Activated CD8-positive, alpha-beta T cell treated with anti-CD3 and anti-CD28 coated beads for 36 hours (primary cell): Measurements from ENCODE around the gene COL4A1. TPM values are rescaled to one million over a fixed set of nuclear protein-coding genes. Genes with fewer than 3 reads are reported as not detected.

Source experiments
- ATAC-seq: fragments of 200-7000 bp; cut with Tn5 transposase; one replicate; pipeline ENCODE4 v1.10.0; 2021; ENCODE audit warnings: mild to moderate bottlenecking, moderate library complexity
- CTCF ChIA-PET: fragments of 350-600 bp; sonication (Branson Sonifier 250); formaldehyde crosslinking; loops from one replicate; lab custom pipeline; 2021; ENCODE audit warnings: antibody characterized with exemption; lab: Charles Lee
- POLR2A ChIA-PET: fragments of 350-600 bp; sonication (Branson Sonifier 250); formaldehyde crosslinking; loops from one replicate; lab custom pipeline; 2021; ENCODE audit warnings: antibody characterized with exemption; lab: Charles Lee
- DNase-seq: peaks from one replicate; pipeline ENCODE4 v3.0.0-alpha.2; 2020
- H3K27ac Mint-ChIP-seq: one replicate; pipeline ENCODE4 v1.8.0; 2021; ENCODE audit warnings: mild to moderate bottlenecking, mixed read lengths
- H3K27me3 Mint-ChIP-seq: one replicate; pipeline ENCODE4 v1.8.0; 2021; ENCODE audit warnings: mixed read lengths
- H3K36me3 Mint-ChIP-seq: one replicate; pipeline ENCODE4 v1.8.0; 2021; ENCODE audit warnings: low read depth, mixed read lengths
- H3K4me1 Mint-ChIP-seq: one replicate; pipeline ENCODE4 v1.8.0; 2021; ENCODE audit warnings: low read depth, mixed read lengths
- H3K4me3 Mint-ChIP-seq: one replicate; pipeline ENCODE4 v1.8.0; 2021; ENCODE audit warnings: mild to moderate bottlenecking, moderate library complexity, mixed read lengths
- H3K9me3 Mint-ChIP-seq: one replicate; pipeline ENCODE4 v1.8.0; 2021; ENCODE audit warnings: mixed read lengths
- CTCF ChIP-seq: fragments of 200-600 bp; IDR thresholded peaks from one replicate; pipeline ENCODE4 v1.8.0; 2022; ENCODE audit warnings: antibody characterized with exemption, mild to moderate bottlenecking
- intact Hi-C: fragments of 100-400 bp; cut with micrococcal nuclease; formaldehyde crosslinking; loops from one replicate; pipeline ENCODE4 v1.10.0; 2022
- total RNA-seq, 2 experiments: library from RNA; stranded (reverse); gene quantifications; one replicate each; pipeline ENCODE4 v1.2.3, GENCODE V29; 2021

COL4A1 gene
- total RNA-seq, 2 experiments from 2014 or later, result not detected

GRCh38 chr13:110150384-110151101, 156.4 kb downstream of the COL4A1 start:
- H3K27ac Mint-ChIP-seq, result no peak overlapping the region
- H3K4me1 Mint-ChIP-seq, result no peaks in the 10 kb centered on the region
- H3K36me3 Mint-ChIP-seq, result no peaks in the 10 kb centered on the region
- POLR2A ChIA-PET, result no interaction called here
- TF ChIP-seq CTCF, result no peak
- H3K27me3 Mint-ChIP-seq, result peaks cover 1% of the 10 kb centered on the region
- no peak for ATAC-seq
- intact Hi-C loops, result no loop called here
- no peaks in the 10 kb centered on the region for H3K9me3 Mint-ChIP-seq
- no peak overlapping the region for H3K4me3 Mint-ChIP-seq
- CTCF ChIA-PET, result no interaction called here
- DNase-seq, result no peak

- no peak for ATAC-seq
- Mint-ChIP-seq H3K27me3 (peaks cover 1% of the 10 kb centered on the region), H3K36me3 (no peaks in the 10 kb centered on the region), H3K9me3 (no peaks in the 10 kb centered on the region), H3K4me3 (no peak overlapping the region), H3K27ac (no peak overlapping the region), H3K4me1 (no peaks in the 10 kb centered on the region)
- DNase-seq, result no peak
- CTCF ChIA-PET, result interaction anchor here (1.2 kb wide), 1 partner anchor 30 kb away, joined by 3 read pairs; no protein-coding TSS in a partner anchor
- no peak for TF ChIP-seq CTCF
- intact Hi-C loops, result no loop called here
- POLR2A ChIA-PET, result no interaction called here
These were observed 157.9 kb downstream of the COL4A1 start for GRCh38 chr13:110149036-110149435.

- ATAC-seq (no peak), DNase-seq (no peak)
- CTCF ChIA-PET, result no interaction called here
- intact Hi-C loops, result no loop called here
- Mint-ChIP-seq H3K4me1 (peaks cover 10% of the 10 kb centered on the region), H3K4me3 (no peak overlapping the region), H3K36me3 (no peaks in the 10 kb centered on the region), H3K27ac (no peak overlapping the region), H3K9me3 (peaks cover 8% of the 10 kb centered on the region), H3K27me3 (peaks cover 33% of the 10 kb centered on the region)
- TF ChIP-seq CTCF, result no peak
- POLR2A ChIA-PET, result no interaction called here
These were observed 166.9 kb downstream of the COL4A1 start for GRCh38 chr13:110140099-110140498.

GRCh38 chr13:110138700-110139036, 168.3 kb downstream of the COL4A1 start:
- TF ChIP-seq CTCF, result no peak
- H3K9me3 Mint-ChIP-seq, result peaks cover 8% of the 10 kb centered on the region
- peaks cover 10% of the 10 kb centered on the region for H3K4me1 Mint-ChIP-seq
- no peak overlapping the region for H3K27ac Mint-ChIP-seq
- DNase-seq, result no peak
- CTCF ChIA-PET, result no interaction called here
- H3K27me3 Mint-ChIP-seq, result peaks cover 42% of the 10 kb centered on the region
- peak overlapping the region; percentile 29 for H3K4me3 Mint-ChIP-seq
- H3K36me3 Mint-ChIP-seq, result no peaks in the 10 kb centered on the region
- POLR2A ChIA-PET, result no interaction called here
- intact Hi-C loops, result no loop called here
- no peak for ATAC-seq

- DNase-seq, result peak; percentile 86
- Mint-ChIP-seq H3K4me3 (peak overlapping the region; percentile 66), H3K27me3 (peaks cover 42% of the 10 kb centered on the region), H3K4me1 (peaks cover 10% of the 10 kb centered on the region), H3K27ac (peak overlapping the region; percentile 73), H3K36me3 (no peaks in the 10 kb centered on the region), H3K9me3 (peaks cover 8% of the 10 kb centered on the region)
- intact Hi-C loops, result no loop called here
- ChIA-PET POLR2A (no interaction called here), CTCF (no interaction called here)
- ATAC-seq, result peak; percentile 82
- no peak for TF ChIP-seq CTCF
These were observed 168.8 kb downstream of the COL4A1 start for GRCh38 chr13:110138010-110138699.
